HG03378 (cell line): ENCODE results near the gene STOX1.
"Not testable (repeated sequence)": the region's sequence is repeated elsewhere in the genome, so short reads cannot be mapped to it uniquely, and the experiment has no call there.

ENCODE experiments used
- ATAC-seq: cut with Tn5 transposase; IDR thresholded peaks from one replicate; pipeline ENCODE4 v1.9.1; 2021; ENCODE audit warnings: mild to moderate bottlenecking, moderate library complexity; ENCODE audit not compliant: unreplicated experiment

The STOX1 gene, protein sequence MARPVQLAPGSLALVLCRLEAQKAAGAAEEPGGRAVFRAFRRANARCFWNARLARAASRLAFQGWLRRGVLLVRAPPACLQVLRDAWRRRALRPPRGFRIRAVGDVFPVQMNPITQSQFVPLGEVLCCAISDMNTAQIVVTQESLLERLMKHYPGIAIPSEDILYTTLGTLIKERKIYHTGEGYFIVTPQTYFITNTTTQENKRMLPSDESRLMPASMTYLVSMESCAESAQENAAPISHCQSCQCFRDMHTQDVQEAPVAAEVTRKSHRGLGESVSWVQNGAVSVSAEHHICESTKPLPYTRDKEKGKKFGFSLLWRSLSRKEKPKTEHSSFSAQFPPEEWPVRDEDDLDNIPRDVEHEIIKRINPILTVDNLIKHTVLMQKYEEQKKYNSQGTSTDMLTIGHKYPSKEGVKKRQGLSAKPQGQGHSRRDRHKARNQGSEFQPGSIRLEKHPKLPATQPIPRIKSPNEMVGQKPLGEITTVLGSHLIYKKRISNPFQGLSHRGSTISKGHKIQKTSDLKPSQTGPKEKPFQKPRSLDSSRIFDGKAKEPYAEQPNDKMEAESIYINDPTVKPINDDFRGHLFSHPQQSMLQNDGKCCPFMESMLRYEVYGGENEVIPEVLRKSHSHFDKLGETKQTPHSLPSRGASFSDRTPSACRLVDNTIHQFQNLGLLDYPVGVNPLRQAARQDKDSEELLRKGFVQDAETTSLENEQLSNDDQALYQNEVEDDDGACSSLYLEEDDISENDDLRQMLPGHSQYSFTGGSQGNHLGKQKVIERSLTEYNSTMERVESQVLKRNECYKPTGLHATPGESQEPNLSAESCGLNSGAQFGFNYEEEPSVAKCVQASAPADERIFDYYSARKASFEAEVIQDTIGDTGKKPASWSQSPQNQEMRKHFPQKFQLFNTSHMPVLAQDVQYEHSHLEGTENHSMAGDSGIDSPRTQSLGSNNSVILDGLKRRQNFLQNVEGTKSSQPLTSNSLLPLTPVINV

DNA sequence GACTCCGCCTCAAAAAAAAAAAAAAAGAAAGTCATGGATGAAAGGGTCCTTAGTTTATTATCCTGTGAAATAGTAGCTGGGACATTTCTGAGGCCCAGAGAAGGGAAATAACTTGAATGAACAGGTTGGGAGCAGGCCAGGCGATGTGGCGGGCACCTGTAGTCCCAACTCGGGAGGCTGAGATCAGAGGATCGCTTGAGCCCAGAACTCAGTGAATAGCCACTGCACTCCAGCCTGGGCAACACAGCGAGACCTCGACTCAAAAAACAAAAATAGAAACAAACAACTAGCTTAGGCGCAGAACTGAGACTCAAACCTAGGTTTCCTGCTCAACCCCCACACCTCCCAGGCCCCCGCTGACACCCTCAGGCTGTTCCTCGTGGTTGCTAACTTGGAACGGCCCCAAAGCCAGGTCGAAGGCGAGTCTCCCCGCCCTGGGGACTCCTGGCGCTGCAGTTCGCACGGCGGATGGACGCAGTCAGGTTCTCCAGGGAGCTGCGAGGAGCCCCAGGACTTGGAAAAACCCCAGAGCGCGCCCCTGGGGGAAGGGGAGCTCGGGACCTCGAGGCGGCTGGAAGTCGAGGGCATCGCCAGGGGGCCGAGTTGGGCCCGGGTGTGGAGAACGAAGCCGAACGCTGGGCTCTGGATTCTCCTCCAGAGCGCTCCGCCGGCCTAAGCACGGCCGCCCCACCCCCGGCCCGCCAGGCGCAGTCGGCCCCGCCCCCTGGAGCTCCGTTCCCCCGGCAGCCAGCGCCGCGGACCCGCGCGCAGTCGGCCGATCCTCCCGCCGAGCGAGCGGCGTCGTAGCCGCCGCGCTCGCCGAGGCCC lies at the start of gene STOX1:
Gene STOX1 (plus strand): TSS at position 768 of the 828 bp plus-strand sequence. CDS start 93 bp downstream, outside the sequence.
- ATAC-seq = peak; percentile 51

DNA sequence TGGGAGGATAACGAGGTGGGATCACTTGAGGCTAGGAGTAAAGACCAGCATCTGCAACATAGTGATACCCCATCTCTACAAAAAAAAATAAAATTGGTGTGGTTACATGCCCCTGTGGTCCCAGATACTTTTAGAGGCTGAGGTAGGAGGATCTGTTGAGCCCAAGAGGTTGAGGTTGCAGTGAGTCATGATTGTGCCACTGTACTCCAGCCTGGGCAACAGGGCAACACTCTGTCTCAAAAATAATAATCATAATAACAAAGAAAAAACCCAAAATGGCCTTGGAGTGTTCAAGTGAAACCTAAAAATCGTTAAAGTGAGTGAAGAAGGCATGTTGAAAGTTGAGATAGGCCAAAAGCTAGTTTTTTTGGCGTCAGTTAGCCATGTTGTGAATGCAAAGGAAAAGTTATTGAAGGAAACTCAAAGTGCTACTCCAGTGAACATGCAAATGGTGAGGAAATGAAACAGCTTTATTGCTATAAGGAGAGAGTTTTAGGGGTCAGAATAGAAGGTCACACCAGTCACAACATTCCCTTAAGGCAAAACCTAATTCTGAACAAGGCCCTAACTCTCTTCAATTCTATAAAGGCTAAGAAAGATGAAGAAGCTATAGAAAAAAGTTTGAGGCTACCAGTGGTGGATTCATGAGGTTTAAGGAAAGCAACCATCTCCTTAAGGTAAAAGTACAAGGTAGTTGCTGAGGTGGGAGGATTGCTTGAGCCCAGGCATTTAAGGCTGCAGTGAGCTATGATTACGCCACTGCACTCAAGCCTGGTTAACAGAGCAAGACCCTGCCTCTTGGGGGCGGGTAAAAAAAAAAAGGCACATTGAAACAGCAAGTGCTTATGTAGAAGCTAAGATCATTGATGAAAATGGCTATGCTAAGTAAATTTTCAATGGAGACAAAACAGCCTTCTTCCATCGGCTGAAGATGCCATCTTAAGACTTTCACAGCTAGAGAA lies 45.4 kb upstream of the STOX1 start:
- ATAC-seq = no peak

DNA sequence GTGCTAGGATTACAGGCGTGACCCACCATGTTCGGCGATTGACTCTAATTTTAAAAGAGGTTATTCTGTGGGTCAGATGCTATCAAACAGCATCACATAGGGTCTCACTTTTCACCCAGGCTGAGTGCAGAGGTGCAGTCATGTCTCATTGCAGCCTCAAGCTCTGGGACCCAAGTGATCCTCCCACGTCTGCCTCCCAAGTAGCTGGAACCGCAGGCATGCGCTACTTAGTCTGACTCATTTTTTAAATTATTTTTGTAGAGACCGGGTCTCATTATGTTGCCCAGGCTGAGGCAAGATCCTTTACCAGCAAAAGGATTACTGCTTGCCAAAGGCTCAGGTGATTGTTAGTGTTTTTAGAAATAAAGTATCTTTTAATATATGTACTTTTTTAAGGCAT lies 42.9 kb upstream of the STOX1 start:
- ATAC-seq = no peak

DNA sequence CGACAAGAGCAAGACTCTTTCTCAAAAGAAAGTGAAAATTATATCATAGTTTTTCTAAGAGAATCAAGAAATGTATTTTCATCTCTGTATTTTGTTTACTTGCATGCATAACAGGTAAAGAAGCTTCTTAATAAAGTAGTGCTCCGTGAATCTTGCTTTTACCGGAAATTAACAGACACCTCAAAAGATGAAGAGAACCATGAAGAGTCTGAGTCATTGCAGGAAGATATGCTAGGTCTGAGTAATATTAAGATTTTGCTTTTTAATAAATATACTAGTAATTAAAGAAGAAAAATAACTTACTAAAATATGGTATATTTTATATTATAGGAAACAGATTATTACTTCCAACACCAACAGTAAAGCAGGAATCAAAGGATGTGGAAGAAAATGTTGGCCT lies 39.5 kb upstream of the STOX1 start:
- ATAC-seq = no peak

DNA sequence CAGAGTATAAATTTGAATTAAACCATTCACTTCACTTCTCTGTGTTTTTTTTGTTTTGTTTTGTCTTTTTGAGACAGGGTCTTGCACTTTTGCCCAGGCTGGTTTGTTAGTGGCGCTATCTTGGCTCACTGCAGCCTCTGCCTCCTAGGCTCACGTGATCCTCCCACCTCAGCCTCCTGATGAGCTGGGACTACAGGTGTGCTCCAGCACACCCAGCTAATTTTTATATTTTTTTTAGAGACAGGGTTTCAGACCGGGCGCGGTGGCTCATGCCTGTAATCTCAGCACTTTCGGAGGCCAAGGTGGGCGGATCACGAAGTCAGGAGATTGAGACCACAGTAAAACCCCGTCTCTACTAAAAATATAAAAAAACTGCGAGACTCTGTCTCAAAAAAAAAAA lies 36.9 kb upstream of the STOX1 start:
- ATAC-seq = no peak

GRCh38 chr10:68792115-68792514 lies 35.2 kb upstream of the STOX1 start:
- no peak for ATAC-seq

GRCh38 chr10:68795886-68796532 lies 31.3 kb upstream of the STOX1 start:
- ATAC-seq = no peak

- ATAC-seq = no peak
Observed at GRCh38 chr10:68796605-68797004, 30.7 kb upstream of the STOX1 start.

DNA sequence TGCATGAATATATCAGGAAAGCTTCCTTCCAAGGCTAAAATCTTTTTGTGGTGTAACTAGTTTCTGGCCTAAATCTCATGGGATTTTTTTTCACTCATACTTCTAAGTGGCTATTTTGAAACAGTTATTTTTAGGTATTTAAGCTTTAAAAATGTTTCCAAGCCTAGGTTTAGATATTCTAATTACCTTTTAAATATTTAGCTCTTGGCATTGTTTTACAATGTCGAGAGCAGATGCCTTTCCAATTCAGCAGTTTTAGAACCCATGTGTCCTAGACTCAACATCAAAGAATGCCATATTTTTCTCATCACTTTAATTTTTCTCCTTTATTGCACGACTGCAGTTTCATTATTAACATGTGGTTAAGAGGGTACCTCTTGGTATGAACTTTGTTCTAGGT lies 27.1 kb upstream of the STOX1 start:
- ATAC-seq = no peak

DNA sequence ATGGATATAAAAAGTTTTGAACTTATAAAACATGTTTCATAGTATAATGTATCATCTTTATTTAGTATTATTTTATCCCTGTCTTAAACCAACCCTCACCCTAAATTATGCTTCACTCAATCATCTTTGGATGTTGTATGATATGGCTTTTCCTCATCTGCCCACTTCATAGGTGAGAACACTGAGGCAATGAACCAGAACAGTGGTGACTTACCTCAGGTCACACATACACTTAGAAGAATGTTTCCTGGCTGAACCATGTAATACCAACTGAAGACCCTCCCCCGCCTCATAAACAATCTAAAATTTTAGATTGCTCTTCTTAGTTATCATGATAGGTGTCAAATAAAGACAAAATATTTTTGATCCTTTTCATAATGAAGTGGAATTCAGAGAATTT lies 22.6 kb upstream of the STOX1 start:
- ATAC-seq = no peak

DNA sequence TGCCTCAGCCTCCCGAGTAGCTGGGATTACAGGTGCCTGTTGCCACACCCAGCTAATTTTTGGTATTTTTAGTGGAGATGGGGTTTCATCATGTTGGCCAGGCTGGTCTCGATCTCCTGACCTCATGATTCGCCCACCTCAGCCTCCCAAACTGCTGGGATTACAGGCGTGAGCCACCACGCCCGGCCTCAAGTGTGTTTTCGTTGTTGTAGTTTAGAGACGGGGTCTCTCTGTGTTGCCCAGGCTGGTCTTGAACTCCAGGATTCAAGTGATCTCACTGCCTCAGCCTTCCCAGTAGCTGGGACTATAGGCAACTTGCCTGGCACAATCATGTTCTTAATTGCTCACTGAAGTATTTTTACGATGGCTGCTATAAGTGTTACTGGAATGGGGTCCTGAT lies 16.5 kb upstream of the STOX1 start:
- not testable (repeated sequence) for ATAC-seq

GRCh38 chr10:68811314-68812009 lies 15.9 kb upstream of the STOX1 start:
- no peak for ATAC-seq

DNA sequence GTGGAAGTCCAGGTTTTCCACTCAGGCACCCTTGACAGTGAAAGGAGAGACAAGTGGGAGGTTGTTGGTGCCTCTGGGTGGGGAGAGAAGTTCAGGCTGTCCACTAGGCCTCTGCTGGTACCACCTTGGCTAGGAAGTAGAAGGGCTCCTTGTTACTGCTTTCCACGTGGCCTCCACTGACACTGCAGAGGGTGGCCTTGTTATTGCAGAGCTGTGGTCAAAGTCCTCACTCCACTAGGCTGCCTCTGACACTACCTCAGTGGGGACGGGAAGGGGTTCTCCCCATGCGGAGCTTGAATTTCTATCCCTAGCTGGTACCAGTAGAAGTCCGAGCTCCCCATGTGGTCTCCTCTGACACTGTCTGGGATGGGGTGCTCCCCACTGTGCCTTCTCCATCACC lies 14.9 kb upstream of the STOX1 start:
- no peak for ATAC-seq

DNA sequence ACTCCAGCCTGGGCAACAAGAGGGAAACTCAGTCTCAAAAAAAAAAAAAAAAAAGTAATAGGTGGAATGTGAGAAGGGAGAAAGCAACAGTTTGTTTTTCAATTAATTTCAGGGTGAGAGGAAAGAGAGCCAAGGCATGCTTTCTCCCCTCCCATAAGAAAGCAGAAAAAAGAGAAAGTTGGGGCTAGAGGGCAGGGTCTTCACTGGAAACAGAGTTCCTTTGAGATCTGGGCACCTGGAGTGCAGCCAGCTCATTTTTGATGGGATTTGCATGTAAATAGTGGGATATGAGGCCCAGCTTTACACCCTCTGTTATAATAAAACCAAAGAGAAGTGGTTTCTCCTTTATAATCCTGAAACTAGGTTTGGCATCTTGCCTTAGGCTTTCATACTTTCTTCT lies 13.8 kb upstream of the STOX1 start:
- ATAC-seq = no peak

GRCh38 chr10:68816796-68817412 lies 10.4 kb upstream of the STOX1 start:
- no peak for ATAC-seq

- not testable (repeated sequence) for ATAC-seq
Observed at GRCh38 chr10:68820359-68820758, 7.0 kb upstream of the STOX1 start.

DNA sequence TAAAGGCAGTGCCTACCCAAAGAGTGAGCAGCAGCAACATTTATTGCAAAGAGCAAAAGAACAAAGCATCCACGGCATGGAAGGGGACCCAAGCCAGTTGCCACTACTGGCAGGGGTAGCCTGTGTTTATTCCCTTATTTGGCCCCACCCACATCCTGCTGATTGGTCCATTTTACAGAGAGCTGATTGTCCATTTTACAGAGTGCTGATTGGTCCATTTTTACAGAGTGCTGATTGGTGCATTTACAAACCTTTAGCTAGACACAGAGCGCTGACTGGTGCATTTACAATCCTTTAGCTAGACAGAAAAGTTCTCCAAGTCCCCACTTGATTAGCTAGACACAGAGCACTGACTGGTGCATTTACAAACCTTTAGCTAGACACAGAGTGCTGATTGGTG lies 4.7 kb upstream of the STOX1 start:
- not testable (repeated sequence) for ATAC-seq

GRCh38 chr10:68827592-68827959 lies 245 bp downstream of the STOX1 start:
- peak; percentile 16 for ATAC-seq
